Neutrophil (primary cell): ENCODE measurements around the gene ARHGEF35.
"Not testable (repeated sequence)": the region's sequence is repeated elsewhere in the genome, so short reads cannot be mapped to it uniquely, and the experiment has no call there.

Experiments used
- H3K27ac ChIP-seq: fragments of 200-600 bp; sonication (generic); 2 replicates; pipeline ENCODE4 v1.5.1; 2016; ENCODE audit warnings: mild to moderate bottlenecking, moderate library complexity
- H3K27me3 ChIP-seq: fragments of 200-600 bp; sonication (generic); 2 replicates; pipeline ENCODE4 v1.6.0; 2016; ENCODE audit warnings: mild to moderate bottlenecking
- H3K36me3 ChIP-seq: fragments of 200-600 bp; sonication (generic); 2 replicates; pipeline ENCODE4 v1.5.1; 2017
- H3K4me1 ChIP-seq, 2 experiments: fragments of 200-600 bp in 1 of 2; sonication (generic) in 1 of 2; 1 replicate in 1 of 2; 2 replicates in 1 of 2; pipeline versions ENCODE4 v1.5.1 to v1.6.1; 2013 to 2016; ENCODE audit warnings: low read depth in 1 of 2, low read length in 1 of 2, mild to moderate bottlenecking in 1 of 2, moderate library complexity in 1 of 2; ENCODE audit not compliant: control insufficient read depth in 1 of 2, insufficient read depth in 1 of 2
- H3K4me3 ChIP-seq, 2 experiments: fragments of 200-600 bp in 1 of 2; sonication (generic) in 1 of 2; 1 replicate in 1 of 2; 2 replicates in 1 of 2; pipeline ENCODE4 v1.5.1; 2013 to 2016; ENCODE audit warnings: low read depth in 1 of 2, low read length in 1 of 2, mild to moderate bottlenecking in 1 of 2, moderate library complexity in 1 of 2
- H3K9me3 ChIP-seq: fragments of 200-600 bp; sonication (generic); 2 replicates; pipeline ENCODE4 v1.5.1; 2016
- TF ChIP-seq, protein P1 (sequence below): fragments of 200-600 bp; sonication (generic); IDR thresholded peaks from 2 replicates; pipeline ENCODE4 v1.5.1; 2016; ENCODE audit warnings: antibody characterized with exemption

Gene ARHGEF35

GRCh38 chr7:144174613-144175012, 21.0 kb downstream of the ARHGEF35 start:
- Histone ChIP-seq H3K9me3 (no peaks in the 10 kb centered on the region), H3K27me3 (no peaks in the 10 kb centered on the region), H3K4me1 (peaks cover 0 to 8% of the 10 kb centered on the region in 2 experiments), H3K27ac (no peak overlapping the region), H3K4me3 (no peak overlapping the region), H3K36me3 (no peaks in the 10 kb centered on the region)
- TF ChIP-seq, protein P1, sequence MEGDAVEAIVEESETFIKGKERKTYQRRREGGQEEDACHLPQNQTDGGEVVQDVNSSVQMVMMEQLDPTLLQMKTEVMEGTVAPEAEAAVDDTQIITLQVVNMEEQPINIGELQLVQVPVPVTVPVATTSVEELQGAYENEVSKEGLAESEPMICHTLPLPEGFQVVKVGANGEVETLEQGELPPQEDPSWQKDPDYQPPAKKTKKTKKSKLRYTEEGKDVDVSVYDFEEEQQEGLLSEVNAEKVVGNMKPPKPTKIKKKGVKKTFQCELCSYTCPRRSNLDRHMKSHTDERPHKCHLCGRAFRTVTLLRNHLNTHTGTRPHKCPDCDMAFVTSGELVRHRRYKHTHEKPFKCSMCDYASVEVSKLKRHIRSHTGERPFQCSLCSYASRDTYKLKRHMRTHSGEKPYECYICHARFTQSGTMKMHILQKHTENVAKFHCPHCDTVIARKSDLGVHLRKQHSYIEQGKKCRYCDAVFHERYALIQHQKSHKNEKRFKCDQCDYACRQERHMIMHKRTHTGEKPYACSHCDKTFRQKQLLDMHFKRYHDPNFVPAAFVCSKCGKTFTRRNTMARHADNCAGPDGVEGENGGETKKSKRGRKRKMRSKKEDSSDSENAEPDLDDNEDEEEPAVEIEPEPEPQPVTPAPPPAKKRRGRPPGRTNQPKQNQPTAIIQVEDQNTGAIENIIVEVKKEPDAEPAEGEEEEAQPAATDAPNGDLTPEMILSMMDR: no peak

DNA sequence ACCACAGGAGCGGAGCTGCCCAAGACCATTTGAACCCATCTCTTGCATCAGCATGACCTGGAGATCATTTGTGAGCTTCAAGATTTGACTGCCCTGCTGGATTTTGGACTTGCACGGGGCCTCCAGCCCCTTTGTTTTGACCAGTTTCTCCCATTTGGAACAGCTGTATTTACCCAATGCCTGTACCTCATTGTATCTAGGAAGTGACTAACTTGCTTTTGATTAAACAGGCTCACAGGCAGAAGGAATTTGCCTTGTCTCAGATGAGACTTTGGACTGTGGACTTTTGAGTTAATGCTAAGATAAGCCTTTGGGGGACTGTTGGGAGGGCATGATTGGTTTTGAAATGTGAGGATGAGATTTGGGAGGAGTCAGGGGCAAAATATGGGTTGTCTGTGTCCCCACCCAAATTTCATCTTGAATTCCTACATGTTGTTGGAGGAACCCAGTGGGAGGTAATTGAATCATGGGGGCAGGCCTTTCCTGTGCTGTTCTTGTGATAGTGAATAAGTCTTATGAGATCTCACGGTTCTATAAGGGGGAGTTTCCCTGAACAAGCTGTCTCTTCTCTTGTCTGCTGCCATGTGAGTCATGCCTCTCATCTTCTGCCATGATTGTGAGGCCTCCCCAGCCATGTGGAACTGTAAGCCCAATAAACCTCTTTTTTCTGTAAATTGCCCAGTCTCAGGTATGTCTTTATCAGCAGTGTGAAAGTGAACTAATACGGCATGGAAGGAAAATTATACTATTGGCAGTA, 23.9 kb downstream of the ARHGEF35 start:
- not testable (repeated sequence) for H3K9me3 ChIP-seq, H3K27me3 ChIP-seq, H3K36me3 ChIP-seq, H3K4me1 ChIP-seq, H3K4me3 ChIP-seq, H3K27ac ChIP-seq

- H3K27me3 ChIP-seq: no peaks in the 10 kb centered on the region
- no peaks in the 10 kb centered on the region for H3K36me3 ChIP-seq
- no peaks in the 10 kb centered on the region for H3K4me1 ChIP-seq
- no peak overlapping the region for H3K27ac ChIP-seq
- H3K4me3 ChIP-seq: no peak overlapping the region
- H3K9me3 ChIP-seq: no peaks in the 10 kb centered on the region
- TF ChIP-seq, protein P1: no peak
Observed at GRCh38 chr7:144164784-144165183, 30.8 kb downstream of the ARHGEF35 start.

DNA sequence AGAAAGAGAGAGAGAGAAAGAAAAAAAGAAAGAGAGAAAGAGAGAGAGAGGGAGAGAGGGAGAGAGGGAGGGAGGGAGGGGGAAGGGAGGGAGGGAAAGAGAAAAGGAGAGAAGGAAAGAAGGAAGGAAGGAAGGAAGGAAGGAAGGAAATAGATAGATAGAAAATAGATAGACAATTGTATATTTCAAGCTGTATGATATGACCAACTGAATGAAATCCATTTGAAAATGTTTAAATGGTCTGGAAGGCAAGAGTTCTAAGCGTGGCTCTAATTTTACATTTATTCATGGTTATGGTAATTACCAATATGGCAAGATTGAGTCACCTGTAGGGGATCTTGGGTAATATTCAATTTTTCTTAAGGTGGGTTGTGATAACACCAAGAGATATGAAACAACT, 36.8 kb downstream of the ARHGEF35 start:
- no peak overlapping the region for H3K27ac ChIP-seq
- H3K4me1 ChIP-seq: no peaks in the 10 kb centered on the region
- no peaks in the 10 kb centered on the region for H3K27me3 ChIP-seq
- TF ChIP-seq, protein P1: no peak
- no peaks in the 10 kb centered on the region for H3K9me3 ChIP-seq
- no peaks in the 10 kb centered on the region for H3K36me3 ChIP-seq
- no peak overlapping the region for H3K4me3 ChIP-seq

- Histone ChIP-seq H3K9me3 (peaks cover 10% of the 10 kb centered on the region), H3K27me3 (no peaks in the 10 kb centered on the region), H3K4me1 (no peaks in the 10 kb centered on the region), H3K27ac (no peak overlapping the region), H3K36me3 (no peaks in the 10 kb centered on the region), H3K4me3 (no peak overlapping the region)
- TF ChIP-seq, protein P1: no peak
Observed at GRCh38 chr7:144148224-144148827, 47.3 kb downstream of the ARHGEF35 start.

DNA sequence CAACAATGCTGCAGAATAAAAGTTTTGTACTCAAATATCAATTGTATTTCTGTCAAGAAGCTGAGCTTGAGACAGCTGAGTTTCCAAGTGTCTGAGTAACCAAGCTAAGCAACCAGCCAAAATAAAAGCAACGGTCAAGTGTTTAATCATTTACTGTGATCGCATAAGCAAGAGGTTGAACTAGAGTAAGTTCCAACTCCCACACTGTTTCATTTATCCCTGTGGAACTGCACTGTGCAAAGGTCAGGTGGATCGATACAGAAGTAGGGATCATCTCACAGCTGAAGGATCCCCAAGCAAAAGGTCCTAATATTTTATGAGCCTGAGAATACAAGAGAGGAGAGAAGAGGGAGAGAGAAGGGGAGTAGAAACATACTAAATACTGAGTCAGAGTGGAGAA, 51.2 kb downstream of the ARHGEF35 start:
- H3K9me3 ChIP-seq: peaks cover 10% of the 10 kb centered on the region
- H3K4me3 ChIP-seq: no peak overlapping the region
- H3K27ac ChIP-seq: no peak overlapping the region
- TF ChIP-seq, protein P1: no peak
- no peaks in the 10 kb centered on the region for H3K36me3 ChIP-seq
- no peaks in the 10 kb centered on the region for H3K27me3 ChIP-seq
- no peaks in the 10 kb centered on the region for H3K4me1 ChIP-seq
